Hematopoietic multipotent progenitor cell (in vitro differentiated cells): Measurements from ENCODE around the gene ARMH1. TPM values are rescaled to one million over a fixed set of nuclear protein-coding genes. Genes with fewer than 3 reads are reported as not detected.
"Not testable (repeated sequence)": the region's sequence is repeated elsewhere in the genome, so short reads cannot be mapped to it uniquely, and the experiment has no call there.

Experiments used
- DNase-seq, 3 donors: peaks; one replicate each; pipeline ENCODE4 v3.0.0-alpha.2; 2011 to 2015; ENCODE audit warnings: low read depth in 2 of 3, low spot score in 2 of 3
- total RNA-seq: library from RNA; depleted of rRNA; stranded (reverse); fragments of >200 nt; gene quantifications from one replicate; pipeline ENCODE4 v1.2.3, GENCODE V29; 2012

ARMH1 gene
- total RNA-seq, 1 donor, result 339 TPM

DNA sequence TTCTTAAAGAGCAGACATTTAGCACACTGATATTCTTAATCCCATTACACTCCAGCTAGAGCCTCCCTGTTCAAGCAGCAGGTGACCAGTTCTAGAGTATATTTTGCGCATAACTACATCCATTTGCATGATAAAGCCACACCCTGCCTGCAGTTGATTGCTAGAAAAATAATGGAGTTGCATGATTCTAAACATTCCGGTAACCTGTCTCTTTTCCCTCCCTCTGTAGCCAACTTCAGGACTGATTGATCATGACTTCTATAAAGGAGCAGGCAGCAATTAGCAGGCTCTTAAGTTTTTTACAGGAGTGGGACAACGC lies 14.9 kb downstream of the ARMH1 start:
- DNase-seq, result no peak

DNA sequence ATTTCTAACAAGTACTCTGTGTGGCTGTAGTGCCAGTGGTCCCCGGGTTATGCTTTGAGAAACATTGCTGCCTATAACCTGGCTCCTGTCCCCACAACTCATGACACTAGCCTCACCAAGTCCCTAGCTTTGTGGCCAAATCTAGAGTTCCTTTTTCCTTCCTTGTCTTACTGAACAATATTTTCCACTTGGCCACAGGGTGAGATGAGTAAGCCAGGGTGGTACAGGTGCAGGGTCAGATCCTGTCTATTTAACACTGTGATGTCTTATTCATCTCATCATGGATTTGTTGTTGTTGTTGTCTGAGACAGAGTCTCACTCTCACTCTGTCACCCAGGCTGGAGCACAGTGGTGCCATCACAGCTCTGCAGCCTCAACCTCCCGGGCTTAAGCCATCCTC lies 18.6 kb downstream of the ARMH1 start:
- no peak for DNase-seq

DNA sequence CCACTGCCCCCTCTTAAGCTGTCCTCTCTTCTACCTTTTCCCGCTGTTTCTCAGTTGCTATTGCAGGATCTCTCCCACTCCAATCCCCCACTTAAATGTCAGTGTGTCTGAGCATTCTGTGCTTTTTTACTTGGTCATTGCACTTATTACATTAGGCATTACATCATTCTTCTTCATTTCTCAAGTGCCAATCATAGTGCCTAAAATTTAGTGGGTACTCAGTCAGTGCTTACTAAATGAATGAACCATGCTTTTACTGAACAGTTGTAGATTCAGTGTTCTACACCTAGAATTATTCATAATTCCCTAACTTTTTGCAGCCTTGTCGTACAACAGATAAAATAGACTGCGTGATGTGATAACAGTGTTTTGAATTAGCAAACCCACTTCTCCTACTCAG lies 19.4 kb downstream of the ARMH1 start:
- no peak for DNase-seq

DNA sequence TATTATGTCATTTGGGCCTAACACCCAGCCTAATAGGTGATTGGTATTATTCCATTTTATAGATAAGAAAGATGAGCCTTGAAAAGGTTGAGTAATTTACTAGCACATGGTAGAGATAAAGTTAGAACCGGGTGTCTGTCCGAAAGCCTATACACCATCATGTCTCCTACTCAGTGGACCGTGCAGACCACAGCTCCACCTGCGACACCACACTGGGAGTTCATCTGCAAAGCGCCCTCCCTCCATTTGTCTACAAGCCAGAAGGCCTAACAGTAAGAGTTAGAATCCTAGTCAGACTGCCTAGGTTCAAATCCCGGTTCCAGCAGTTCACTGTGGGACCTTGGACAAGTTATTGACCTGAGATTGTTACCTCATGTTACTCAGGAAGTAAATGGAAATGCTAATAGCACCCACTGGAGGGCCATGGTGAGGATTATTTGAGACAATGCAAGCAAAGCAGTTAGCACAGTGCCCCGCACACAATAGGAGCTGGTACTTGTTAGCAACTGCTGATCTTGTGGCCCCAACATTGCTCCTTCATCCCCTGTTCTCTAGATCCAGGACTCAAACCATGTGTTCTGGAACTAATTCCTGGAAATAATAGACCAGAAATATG lies 20.5 kb downstream of the ARMH1 start:
- no peak for DNase-seq

DNA sequence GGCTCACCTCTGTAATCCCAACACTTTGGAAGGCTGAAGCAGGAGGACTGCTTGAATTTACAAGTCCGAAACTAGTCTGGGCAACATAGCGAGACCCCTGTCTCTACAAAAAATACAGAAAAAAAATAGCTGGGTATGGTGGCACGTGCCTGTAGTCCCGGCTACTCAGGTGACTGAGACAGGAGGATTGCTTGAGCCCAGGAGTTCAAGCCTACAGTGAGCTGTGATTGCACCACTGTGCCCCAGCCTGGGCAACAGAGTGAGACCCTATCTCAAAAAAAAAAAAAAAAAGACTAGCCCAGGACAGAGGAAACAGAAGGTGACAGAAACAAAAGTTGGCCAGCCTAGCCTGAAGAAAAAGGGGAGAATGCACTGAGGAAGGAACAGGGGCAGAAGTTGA lies 21.2 kb downstream of the ARMH1 start:
- DNase-seq, result no peak

DNA sequence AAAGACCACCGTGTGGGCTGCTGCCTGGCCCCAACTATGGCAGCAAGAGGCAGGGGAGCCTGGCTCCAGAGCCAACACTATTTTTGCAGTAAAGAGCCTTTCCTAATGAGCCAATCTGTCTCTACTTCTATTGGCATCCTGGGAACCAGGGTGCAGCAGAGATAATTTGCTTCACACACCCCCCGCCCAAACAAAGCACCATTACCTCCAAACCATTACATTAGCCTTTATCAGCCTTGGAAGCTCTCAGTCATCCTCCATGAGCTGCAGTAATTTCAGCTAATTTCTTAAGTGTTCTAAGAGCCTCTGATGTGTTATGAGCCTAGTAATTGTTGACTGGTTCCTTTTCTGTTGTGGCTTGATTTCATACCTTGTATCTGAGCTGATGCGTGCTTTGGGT lies 21.6 kb downstream of the ARMH1 start:
- DNase-seq, result no peak

DNA sequence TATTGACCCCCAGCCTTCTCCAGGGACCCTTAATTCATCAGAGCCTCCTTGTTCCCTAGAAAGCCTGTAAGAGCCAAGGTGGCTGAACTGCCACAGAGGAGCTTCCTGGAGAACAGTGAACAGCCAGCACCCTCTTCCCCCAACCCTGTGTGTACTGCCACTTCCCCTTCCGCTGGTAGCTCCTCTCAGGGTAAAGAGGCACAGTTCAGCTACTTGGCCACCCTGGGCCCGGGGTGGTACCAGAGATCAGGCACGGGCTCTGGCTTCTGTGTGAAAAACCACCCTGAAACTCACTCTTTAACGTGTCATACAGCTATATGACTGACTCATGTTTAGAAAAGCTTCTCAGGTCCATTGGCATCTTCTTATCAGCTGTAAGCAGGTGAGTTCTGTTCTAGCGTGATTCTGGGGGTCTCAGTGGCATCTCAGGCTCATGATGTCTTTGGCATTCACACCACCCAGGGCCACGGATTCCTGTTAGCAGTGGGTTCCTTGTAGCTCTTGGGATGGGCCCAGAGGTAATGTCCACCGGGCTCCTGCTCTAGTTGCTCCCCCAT lies 22.4 kb downstream of the ARMH1 start:
- DNase-seq, result peak in 1 of 3 donors; percentile 50

DNA sequence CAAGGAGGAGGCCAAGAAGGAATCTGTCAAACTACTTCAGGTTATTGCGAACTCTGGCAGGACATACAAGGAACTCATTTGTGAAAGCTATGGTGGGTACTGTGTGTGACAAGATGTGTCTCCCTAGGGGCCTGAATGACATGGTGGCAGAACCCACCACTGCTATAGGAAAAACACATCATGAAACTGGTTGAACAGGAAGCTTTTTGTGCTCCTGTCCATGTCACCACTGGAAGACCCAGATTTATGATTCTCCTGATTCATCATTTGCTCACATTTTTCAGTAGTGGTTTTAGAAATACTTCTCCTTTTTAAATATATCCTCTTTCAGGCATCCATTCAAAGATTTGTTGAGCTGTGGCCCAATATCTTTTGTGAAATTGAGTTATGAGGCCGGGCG lies 23.6 kb downstream of the ARMH1 start:
- DNase-seq, result peak in 1 of 3 donors; percentile 62

DNA sequence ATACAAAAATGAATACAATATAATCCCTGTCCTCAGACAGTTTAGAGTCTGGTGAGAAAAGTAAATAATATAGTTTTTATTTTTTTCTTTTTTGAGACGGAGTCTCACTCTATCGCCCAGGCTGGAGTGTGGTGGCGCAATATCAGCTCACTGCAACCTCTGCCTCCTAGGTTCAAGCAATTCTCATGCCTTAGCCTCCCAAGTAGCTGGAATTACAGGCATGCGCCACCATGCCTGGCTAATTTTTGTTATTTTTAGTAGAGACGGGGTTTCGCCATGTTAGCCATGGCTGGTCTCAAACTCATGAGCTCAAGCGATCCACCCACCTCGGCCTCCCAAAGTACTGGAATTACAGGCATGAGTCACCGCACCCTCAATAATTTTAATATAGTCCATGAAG lies 24.9 kb downstream of the ARMH1 start:
- DNase-seq, result not testable (repeated sequence)

DNA sequence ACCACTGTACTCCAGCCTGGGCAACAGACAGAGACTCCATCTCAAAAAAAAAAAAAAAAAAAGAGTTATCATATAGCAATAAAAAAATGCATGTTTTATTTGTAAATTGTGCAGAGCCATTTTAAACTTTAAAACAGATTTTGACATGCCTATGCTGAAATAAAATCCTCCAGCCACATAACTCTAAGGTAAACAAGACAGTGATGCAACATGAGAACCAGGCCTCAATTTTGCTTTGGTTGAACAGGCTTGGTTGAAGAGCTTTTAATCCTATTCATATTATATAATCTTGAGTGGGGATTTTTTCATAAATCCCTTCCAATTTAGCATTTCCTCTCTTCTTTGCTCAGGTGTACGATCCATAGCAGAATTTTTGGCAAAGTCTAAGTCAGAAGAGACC lies 26.1 kb downstream of the ARMH1 start:
- no peak for DNase-seq

DNA sequence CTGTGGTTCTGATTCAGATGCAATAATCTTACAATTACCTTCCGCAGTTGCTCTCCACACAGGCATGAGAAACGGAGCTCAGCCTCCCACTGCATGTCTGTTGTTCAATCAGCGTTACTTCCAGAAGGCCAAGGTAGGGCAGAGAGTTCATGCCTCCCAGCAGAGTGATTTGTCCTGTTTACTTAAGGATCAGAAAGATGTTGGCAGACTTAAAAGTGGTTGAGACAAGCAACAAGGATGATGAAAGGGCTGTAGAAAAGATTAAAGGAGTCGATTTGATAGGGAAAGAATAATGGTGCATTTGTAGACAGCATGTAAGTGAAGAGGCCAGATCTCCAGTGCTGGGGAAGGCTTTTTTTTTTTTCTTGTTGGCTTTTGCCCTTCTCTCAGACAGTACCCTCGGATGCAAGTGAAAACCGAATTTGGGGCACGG lies 26.6 kb downstream of the ARMH1 start:
- DNase-seq, result no peak

DNA sequence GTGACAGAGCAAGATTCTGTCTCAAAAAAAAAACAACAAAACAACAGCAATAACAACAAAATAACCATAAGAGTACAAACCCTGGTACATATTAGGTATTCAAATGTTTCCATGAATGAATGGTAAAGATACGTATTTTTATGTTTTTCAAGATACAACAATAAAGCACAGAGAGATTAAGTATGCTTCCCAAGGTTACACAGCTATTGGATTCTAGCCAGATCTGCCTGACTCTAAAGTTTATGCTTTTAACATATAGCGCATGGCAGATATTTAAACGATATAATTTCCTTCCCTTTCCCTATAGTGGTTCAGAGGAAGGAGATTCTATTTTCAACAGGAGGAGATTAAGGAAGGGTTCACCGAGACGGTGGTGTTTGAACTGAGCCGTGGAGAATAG lies 31.0 kb downstream of the ARMH1 start:
- DNase-seq, result no peak

DNA sequence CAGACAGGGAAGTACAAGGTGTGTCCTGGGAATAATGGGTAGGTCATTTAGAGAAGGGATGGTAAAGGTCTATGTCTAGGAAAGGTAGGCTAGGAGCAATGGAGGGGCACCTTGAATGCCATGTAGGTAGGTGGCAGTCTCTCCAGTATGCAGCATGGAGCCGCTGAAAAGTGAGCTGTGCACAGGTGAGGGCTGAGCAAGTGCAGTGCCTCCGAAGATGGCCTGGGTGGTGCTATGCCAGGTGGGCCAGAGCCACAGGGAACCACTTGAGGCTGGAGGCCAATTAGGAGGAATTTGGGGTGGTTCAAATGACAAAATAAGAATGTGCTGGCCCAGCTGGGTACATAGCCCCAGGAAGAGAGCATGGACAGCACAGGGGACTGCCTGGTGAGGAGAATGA lies 31.4 kb downstream of the ARMH1 start:
- DNase-seq, result no peak

DNA sequence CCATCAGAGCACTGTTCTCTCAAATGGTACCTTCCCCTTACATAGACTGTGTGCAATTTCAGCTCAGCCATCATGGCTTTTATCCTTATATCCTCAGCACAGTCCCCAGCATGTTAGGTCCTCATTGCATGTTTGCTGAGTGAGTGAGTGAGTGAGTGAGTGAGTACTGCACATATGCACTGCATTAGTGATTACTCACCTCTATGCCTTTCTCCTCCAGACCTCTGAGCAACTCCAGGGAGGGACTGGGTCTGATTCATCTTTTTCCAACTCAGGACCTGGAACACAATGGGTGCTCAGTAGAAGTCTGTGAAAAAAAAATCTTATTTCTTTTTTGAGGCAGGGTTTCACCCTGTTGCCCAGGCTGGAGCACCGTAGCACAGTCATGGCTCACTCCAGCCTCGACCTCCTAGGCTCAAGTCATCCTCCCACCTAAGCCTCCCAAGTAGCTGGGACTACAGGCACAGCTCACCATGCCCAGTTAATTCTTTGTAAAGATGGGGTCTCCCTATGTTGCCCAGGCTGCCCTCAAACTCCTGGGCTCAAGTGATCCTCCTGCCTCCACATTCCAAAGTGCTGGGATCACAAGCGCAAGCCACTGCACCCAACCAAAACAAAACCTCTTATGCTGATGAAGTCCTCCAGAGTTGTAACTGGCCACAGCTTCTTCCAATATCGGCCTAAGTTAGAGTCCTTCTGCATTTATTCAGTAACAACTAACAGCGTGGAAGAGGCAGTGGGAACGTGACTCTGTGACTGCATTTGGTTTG lies 32.8 kb downstream of the ARMH1 start:
- no peak for DNase-seq

DNA sequence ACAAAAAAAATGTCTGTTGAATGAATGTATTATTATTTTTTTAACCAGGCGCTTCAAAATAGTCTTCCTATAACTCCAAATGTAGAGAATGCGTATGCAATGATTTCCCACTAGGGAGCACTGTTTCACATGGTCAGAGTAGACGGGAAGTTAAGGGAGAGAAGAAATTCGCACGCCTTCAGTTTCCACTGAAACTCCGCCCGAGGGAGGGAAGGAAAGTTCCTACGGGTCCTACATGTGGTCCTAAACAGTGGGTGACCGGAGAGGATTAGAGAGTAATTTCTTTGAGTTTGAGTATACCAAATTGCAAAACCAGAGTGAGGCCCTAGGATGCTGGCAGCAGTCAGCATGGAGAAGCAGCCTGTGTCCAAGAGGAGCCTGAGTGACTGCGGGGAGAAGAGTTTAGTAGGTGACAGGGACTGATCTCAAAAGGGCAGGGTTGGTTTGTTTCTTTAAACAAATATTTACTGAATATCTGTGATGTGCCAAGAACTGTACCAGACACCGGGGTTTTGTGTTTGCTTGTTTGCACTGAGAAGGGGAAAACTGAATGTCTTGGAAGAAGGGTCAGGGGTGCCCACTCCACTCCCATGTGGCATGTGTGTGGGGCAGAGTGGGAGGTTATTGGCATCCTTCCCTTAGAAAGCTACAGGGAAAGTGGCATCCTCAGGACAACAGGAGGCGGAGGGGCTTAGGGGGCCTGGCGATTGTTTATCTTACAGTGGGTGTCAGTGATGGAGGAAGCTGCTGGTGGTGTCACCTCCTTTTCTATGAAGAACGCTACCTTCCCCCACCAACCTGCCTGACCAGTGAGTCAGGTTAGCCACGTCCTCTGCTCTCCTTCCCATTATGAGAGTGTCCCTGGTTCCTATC lies 33.7 kb downstream of the ARMH1 start:
- peak in 1 of 3 donors; percentile 73 for DNase-seq

DNA sequence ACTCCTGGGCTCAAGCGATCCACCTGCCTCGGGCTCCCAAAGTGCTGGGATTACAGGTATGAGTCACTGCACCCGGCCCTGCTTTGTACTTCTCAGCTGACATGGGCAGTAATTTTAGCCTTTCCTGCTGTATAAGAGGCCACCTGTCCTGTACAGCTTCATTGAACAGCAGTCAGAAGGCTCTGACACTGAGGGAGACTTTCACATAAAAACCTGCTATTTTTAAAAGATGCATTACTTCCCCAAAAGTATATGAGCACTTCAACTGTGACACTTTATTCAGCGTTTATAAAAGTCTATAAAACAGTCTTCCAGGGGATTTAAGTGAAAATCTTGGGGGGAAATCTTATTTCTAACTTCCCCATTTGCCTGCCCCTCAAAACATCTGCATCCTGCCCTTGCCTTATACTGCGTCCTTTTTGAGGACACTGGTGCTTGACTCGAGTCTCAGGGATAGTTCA lies 38.8 kb downstream of the ARMH1 start:
- DNase-seq, result peak in 1 of 3 donors; percentile 80

DNA sequence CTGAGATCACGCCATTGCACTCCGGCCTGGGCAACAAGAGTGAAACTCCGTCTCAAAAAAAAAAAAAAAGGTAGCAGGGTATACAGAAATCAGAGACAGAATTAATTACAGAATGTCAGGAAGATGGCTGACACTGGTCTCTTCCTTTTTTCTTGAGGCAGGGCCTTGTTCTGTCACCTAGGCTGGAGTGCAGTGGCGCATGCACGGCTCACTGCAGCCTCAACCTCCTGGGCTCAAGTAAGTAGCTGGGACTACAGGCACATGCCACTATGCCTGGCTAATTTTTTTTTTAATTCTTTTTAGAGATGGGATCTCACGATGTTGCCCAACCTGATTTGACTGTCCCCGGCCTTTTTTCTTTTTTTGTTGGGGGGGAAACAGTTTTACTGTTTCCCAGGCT lies 40.0 kb downstream of the ARMH1 start:
- DNase-seq, result no peak

DNA sequence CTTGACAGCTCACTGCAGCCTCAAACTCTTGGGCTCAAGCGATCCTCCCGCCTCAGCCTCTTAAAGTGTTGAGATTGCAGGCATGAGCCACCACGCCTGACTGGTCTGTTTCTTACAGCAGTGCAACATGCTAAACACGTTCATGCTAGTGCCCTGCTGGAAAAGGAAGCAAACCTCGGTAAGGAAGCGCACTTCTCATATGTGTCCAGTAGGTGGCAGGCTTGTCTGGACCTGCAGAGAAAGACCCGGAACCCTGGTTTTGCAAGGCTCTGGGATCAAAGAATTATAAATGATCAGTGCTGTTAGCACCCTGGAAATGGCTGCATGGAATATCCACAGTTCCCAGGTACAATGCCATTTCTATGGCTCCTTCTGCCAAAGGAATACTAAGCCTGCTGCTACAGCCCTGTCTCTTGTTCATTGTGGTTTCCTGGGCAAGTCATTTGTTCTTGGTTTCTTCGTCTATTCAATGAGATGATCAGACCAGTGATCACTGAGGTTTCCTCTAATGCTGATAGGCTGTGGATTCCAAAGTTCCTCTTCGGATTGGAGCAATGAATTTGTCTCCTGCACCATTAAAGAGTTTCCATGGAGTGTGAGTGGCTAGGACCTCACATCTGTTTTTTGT lies 40.5 kb downstream of the ARMH1 start:
- peak in 2 of 3 donors; percentile 74 to 82 for DNase-seq

DNA sequence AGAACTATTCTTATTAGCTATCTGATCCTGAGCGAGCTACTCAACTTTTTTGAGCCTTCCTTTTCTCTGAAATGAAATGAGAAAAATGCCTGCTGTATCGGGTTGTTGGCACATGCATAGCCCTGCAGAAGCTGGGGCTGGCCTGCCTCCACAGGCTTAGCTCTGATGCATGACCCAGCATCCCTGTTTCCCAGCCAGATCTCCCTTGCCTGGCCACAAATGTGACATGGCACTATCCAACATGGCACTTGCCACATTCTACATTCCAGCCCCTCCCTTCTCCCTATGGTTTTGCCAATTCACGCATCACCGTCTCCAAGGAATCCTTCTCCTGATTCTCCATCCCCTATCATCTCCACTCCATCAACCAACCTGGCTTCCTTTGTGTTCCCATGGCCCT lies 42.6 kb downstream of the ARMH1 start:
- DNase-seq, result no peak

DNA sequence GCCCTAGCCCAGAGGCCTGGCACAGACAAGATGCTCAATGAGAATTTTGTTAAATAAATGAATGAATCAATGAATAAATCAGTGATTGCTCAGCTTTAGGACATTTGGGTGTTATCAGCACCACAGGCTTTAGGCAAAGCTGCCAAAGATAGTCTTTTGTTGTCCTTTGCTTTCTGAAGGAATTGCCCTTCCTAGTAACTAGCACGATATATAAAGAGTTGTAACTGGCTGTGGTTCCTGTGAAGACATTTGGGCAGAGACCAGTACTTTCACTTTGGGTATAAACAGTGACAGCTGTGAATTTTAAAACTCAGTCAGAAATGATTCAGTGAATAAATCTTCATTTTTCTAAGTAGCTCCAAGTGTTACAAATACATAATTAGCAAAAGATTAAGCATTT lies 43.1 kb downstream of the ARMH1 start:
- DNase-seq, result no peak

DNA sequence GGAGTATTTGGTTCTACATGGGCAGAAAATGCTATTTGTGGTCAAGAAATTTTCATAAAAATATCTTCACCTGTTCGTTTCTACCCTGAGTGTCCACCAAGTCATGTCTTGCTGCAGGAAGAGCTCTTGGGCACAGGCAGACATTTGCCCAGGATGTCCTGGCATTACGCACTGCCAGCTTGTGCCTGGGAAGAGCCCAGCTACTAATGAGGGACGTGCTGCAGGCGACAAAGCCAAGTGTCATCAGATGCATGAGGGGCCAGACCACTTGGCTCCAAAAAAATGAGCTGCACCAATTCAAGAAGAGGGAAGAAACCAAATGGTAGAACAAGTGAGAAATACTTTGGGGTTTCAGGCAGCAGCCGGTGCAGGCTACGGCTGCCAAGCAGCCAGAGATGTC lies 43.6 kb downstream of the ARMH1 start:
- DNase-seq, result no peak
